ENCODE results near the gene ZNF878. TPM values are rescaled to one million over a fixed set of nuclear protein-coding genes. Genes with fewer than 3 reads are reported as not detected.
"Not testable (repeated sequence)": the region's sequence is repeated elsewhere in the genome, so short reads cannot be mapped to it uniquely, and the experiment has no call there.

ZNF878 gene
- total and polyA plus RNA-seq, 4 donors, result 0.45 TPM; not detected in 3

DNA sequence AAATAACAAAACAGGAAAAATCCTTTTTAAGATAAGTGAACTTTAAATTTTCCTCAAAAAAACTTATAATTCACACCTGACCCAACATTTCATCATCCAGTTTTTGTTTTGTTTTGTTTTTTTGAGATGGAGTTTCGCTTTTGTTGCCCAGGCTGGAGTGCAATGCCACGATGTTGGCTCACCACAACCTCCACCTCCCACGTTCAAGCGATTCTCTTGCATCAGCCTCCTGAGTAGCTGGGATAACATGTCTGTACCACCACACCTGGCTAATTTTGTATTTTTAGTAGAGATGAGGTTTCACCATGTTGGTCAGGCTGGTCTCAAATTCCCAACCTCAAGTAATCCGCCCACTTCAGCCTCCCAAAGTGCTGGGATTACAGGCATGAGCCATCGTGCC lies 30.6 kb upstream of the ZNF878 start:
- H3K27ac ChIP-seq (ENCODE audit: low read depth in 1 of 2, low read length in 2 of 2); H3K4me1 ChIP-seq (ENCODE audit: control insufficient read depth in 1 of 2, insufficient read depth in 2 of 2, low read length in 2 of 2); intact Hi-C loops (cut with DNase I); H3K4me3 ChIP-seq (ENCODE audit: low read length in 2 of 2); H3K36me3 ChIP-seq (ENCODE audit: control insufficient read depth in 1 of 2, insufficient read depth in 2 of 2, low read length in 1 of 2); DNase-seq; H3K27me3 ChIP-seq (ENCODE audit: control insufficient read depth in 1 of 2, insufficient read depth in 2 of 2, low read length in 1 of 2); ATAC-seq (ENCODE audit: low FRiP score): not testable (repeated sequence)
- peaks cover 11% of the 10 kb centered on the region for H3K9me3 ChIP-seq (ENCODE audit: control insufficient read depth, low read length)
- 96 to 98% methylated on average over 6 of the region's 6 CpGs for WGBS, 2 donors

GRCh38 chr19:12077375-12077774 lies 24.6 kb upstream of the ZNF878 start:
- WGBS, 2 donors, result 79 to 100% methylated on average over 3 of the region's 3 CpGs
- Histone ChIP-seq H3K36me3 (ENCODE audit: control insufficient read depth in 1 of 2, insufficient read depth in 2 of 2, low read length in 1 of 2) (peaks cover 21 to 32% of the 10 kb centered on the region in 2 donors), H3K27ac (ENCODE audit: low read depth in 1 of 2, low read length in 2 of 2) (no peak overlapping the region), H3K4me3 (ENCODE audit: low read length in 2 of 2) (no peak overlapping the region), H3K27me3 (ENCODE audit: control insufficient read depth in 1 of 2, insufficient read depth in 2 of 2, low read length in 1 of 2) (no peaks in the 10 kb centered on the region), H3K9me3 (ENCODE audit: control insufficient read depth, low read length) (peaks cover 31% of the 10 kb centered on the region), H3K4me1 (ENCODE audit: control insufficient read depth in 1 of 2, insufficient read depth in 2 of 2, low read length in 2 of 2) (no peaks in the 10 kb centered on the region)
- intact Hi-C loops (cut with DNase I), result no loop called here
- DNase-seq (no peak), ATAC-seq (ENCODE audit: low FRiP score) (no peak)

DNA sequence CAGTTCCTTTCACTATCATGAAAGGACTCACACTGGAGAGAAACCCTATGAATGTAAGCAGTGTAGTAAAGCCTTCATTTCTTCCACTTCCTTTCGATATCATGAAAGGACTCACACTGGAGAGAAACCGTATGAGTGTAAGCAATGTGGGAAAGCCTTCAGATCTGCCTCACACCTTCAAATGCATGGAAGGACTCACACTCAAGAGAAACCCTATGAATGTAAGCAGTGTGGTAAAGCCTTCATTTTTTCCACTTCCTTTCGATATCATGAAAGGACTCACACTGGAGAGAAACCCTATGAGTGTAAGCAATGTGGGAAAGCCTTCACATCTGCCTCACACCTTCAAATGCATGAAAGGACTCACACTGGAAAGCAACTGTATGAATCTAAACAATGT lies 23.6 kb upstream of the ZNF878 start:
- H3K36me3 ChIP-seq (ENCODE audit: control insufficient read depth in 1 of 2, insufficient read depth in 2 of 2, low read length in 1 of 2), result peaks cover 21 to 32% of the 10 kb centered on the region in 2 donors
- H3K27ac ChIP-seq (ENCODE audit: low read depth in 1 of 2, low read length in 2 of 2); intact Hi-C loops (cut with DNase I); H3K4me1 ChIP-seq (ENCODE audit: control insufficient read depth in 1 of 2, insufficient read depth in 2 of 2, low read length in 2 of 2); ATAC-seq (ENCODE audit: low FRiP score); DNase-seq; H3K27me3 ChIP-seq (ENCODE audit: control insufficient read depth in 1 of 2, insufficient read depth in 2 of 2, low read length in 1 of 2): not testable (repeated sequence)
- peaks cover 32% of the 10 kb centered on the region for H3K9me3 ChIP-seq (ENCODE audit: control insufficient read depth, low read length)
- H3K4me3 ChIP-seq (ENCODE audit: low read length in 2 of 2), result peak overlapping the region in 1 of 2 donors; percentile 3
- WGBS, 2 donors, result 96 to 98% methylated on average over 3 of the region's 3 CpGs

GRCh38 chr19:12075538-12076139 lies 22.9 kb upstream of the ZNF878 start:
- no peak for DNase-seq
- H3K27ac ChIP-seq (ENCODE audit: low read depth in 1 of 2, low read length in 2 of 2), result no peak overlapping the region
- intact Hi-C loops (cut with DNase I), result no loop called here
- peak overlapping the region in 1 of 2 donors; percentile 48 for H3K4me3 ChIP-seq (ENCODE audit: low read length in 2 of 2)
- peaks cover 30% of the 10 kb centered on the region for H3K9me3 ChIP-seq (ENCODE audit: control insufficient read depth, low read length)
- ATAC-seq (ENCODE audit: low FRiP score), result no peak
- H3K4me1 ChIP-seq (ENCODE audit: control insufficient read depth in 1 of 2, insufficient read depth in 2 of 2, low read length in 2 of 2), result no peaks in the 10 kb centered on the region
- WGBS, 2 donors, result 89% methylated on average over 3 of the region's 3 CpGs
- H3K27me3 ChIP-seq (ENCODE audit: control insufficient read depth in 1 of 2, insufficient read depth in 2 of 2, low read length in 1 of 2), result no peaks in the 10 kb centered on the region
- peaks cover 20 to 32% of the 10 kb centered on the region in 2 donors for H3K36me3 ChIP-seq (ENCODE audit: control insufficient read depth in 1 of 2, insufficient read depth in 2 of 2, low read length in 1 of 2)

- peak; percentile 99 for ATAC-seq (ENCODE audit: low FRiP score)
These were observed 12.1 kb upstream of the ZNF878 start, which contains the start of gene ZNF844 for GRCh38 chr19:12064590-12065538. TSS of gene ZNF844 (plus strand) at chr19:12064731. CDS start at chr19:12064874, 143 bp downstream.

GRCh38 chr19:12055784-12056183 lies 3.0 kb upstream of the ZNF878 start:
- WGBS, 2 donors, result 80 to 84% methylated on average over 5 of the region's 5 CpGs
- Histone ChIP-seq H3K4me1 (ENCODE audit: control insufficient read depth in 1 of 2, insufficient read depth in 2 of 2, low read length in 2 of 2) (no peaks in the 10 kb centered on the region), H3K27me3 (ENCODE audit: control insufficient read depth in 1 of 2, insufficient read depth in 2 of 2, low read length in 1 of 2) (no peaks in the 10 kb centered on the region), H3K4me3 (ENCODE audit: low read length in 2 of 2) (no peak overlapping the region), H3K27ac (ENCODE audit: low read depth in 1 of 2, low read length in 2 of 2) (no peak overlapping the region), H3K36me3 (ENCODE audit: control insufficient read depth in 1 of 2, insufficient read depth in 2 of 2, low read length in 1 of 2) (no peaks in the 10 kb centered on the region), H3K9me3 (ENCODE audit: control insufficient read depth, low read length) (no peaks in the 10 kb centered on the region)
- intact Hi-C loops (cut with DNase I), result loop anchor here in 1 of 2 donors (10.0 kb wide), 1 partner anchor 171 kb away; the partner anchor contains the start of gene ZNF69
- ATAC-seq (ENCODE audit: low FRiP score), result no peak
- no peak for DNase-seq

More at GRCh38 chr19:12064590-12065538, 12.1 kb upstream of the ZNF878 start, which contains the start of gene ZNF844:
- no peaks in the 10 kb centered on the region for H3K36me3 ChIP-seq (ENCODE audit: control insufficient read depth in 1 of 2, insufficient read depth in 2 of 2, low read length in 1 of 2)
- intact Hi-C loops (cut with DNase I), result no loop called here
- peak within 1 kb of the TSS; percentile 58 to 87 for H3K27ac ChIP-seq (ENCODE audit: low read depth in 1 of 2, low read length in 2 of 2)
- no peaks in the 10 kb centered on the region for H3K27me3 ChIP-seq (ENCODE audit: control insufficient read depth in 1 of 2, insufficient read depth in 2 of 2, low read length in 1 of 2)
- peak within 1 kb of the TSS; percentile 87 to 89 for H3K4me3 ChIP-seq (ENCODE audit: low read length in 2 of 2)
- peak; percentile 98 for DNase-seq
- H3K4me1 ChIP-seq (ENCODE audit: control insufficient read depth in 1 of 2, insufficient read depth in 2 of 2, low read length in 2 of 2), result no peaks in the 10 kb centered on the region
- H3K9me3 ChIP-seq (ENCODE audit: control insufficient read depth, low read length), result peaks cover 5% of the 10 kb centered on the region
- WGBS, 2 donors, result 1 to 2% methylated on average over 62 to 66 of the region's 66 CpGs

DNA sequence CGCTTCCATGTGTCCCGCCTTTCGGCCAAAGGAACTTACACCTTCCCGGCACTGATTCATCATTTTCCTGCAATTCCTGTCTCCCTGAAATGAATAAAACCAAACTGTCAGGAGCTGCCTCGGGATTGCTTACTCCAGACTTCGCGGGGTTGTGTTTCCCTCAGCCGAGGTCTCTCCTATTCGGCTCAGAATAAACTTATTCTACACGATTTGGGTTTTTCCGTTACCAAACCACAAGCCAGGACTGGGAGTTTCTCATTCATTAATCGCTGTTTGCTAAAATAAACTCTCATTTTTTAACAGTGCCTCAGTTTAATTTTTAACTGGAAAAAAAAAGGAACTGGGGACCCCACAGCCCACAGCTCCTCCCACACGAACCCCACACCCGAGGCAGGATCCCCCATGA lies 667 bp downstream of the ZNF878 start:
- no peak overlapping the region for H3K27ac ChIP-seq (ENCODE audit: low read depth in 1 of 2, low read length in 2 of 2)
- 0 to 1% methylated on average over 14 of the region's 14 CpGs for WGBS, 2 donors
- H3K4me3 ChIP-seq (ENCODE audit: low read length in 2 of 2), result peak overlapping the region; percentile 49 to 55
- DNase-seq (no peak), ATAC-seq (ENCODE audit: low FRiP score) (no peak)
- H3K9me3 ChIP-seq (ENCODE audit: control insufficient read depth, low read length), result no peaks in the 10 kb centered on the region
- H3K36me3 ChIP-seq (ENCODE audit: control insufficient read depth in 1 of 2, insufficient read depth in 2 of 2, low read length in 1 of 2), result no peaks in the 10 kb centered on the region
- no peaks in the 10 kb centered on the region for H3K4me1 ChIP-seq (ENCODE audit: control insufficient read depth in 1 of 2, insufficient read depth in 2 of 2, low read length in 2 of 2)
- H3K27me3 ChIP-seq (ENCODE audit: control insufficient read depth in 1 of 2, insufficient read depth in 2 of 2, low read length in 1 of 2), result no peaks in the 10 kb centered on the region
- intact Hi-C loops (cut with DNase I), result loop anchor here in 1 of 2 donors (5.0 to 10.0 kb wide), 2 partner anchors 90 to 167 kb away; partner anchors contain the start of gene ZNF69

DNA sequence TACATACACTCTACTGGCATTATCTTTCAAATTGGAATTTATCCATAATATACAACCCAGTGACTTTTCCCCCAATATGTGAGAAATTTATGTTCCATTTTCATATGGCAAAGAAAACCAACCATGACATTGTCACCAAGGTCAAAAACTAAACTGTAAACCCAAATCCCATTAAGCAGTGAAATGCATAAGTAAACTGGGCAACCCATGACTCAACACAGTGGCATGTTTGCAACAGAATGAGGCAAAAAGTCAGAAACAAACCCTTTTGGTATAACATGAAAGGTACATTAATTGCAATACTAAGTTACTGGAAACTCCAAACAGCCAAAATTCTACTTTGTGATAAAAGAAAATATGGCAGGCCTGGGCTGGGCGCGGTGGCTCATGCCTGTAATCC lies 4.9 kb downstream of the ZNF878 start:
- ATAC-seq (ENCODE audit: low FRiP score) (no peak), DNase-seq (no peak)
- no peaks in the 10 kb centered on the region for H3K27me3 ChIP-seq (ENCODE audit: control insufficient read depth in 1 of 2, insufficient read depth in 2 of 2, low read length in 1 of 2)
- H3K9me3 ChIP-seq (ENCODE audit: control insufficient read depth, low read length), result peaks cover under 1% of the 10 kb centered on the region
- H3K4me1 ChIP-seq (ENCODE audit: control insufficient read depth in 1 of 2, insufficient read depth in 2 of 2, low read length in 2 of 2), result no peaks in the 10 kb centered on the region
- H3K36me3 ChIP-seq (ENCODE audit: control insufficient read depth in 1 of 2, insufficient read depth in 2 of 2, low read length in 1 of 2), result no peaks in the 10 kb centered on the region
- H3K4me3 ChIP-seq (ENCODE audit: low read length in 2 of 2), result no peak overlapping the region
- 97 to 98% methylated on average over 2 of the region's 2 CpGs for WGBS, 2 donors
- no peak overlapping the region for H3K27ac ChIP-seq (ENCODE audit: low read depth in 1 of 2, low read length in 2 of 2)
- intact Hi-C loops (cut with DNase I), result no loop called here
